Karpas-422 (cell line): ENCODE data around the gene FN3K. TPM values are rescaled to one million over a fixed set of nuclear protein-coding genes. Genes with fewer than 3 reads are reported as not detected.

ENCODE experiments used
- DNase-seq: peaks from one replicate; pipeline ENCODE4 v3.0.0-alpha.2; 2015
- H2AFZ ChIP-seq: fragments of 200-600 bp; sonication (generic); 2 replicates; pipeline ENCODE4 v1.6.1; 2014; ENCODE audit warnings: antibody characterized with exemption, low read length, mixed read lengths
- H3K27ac ChIP-seq: fragments of 200-600 bp; sonication (generic); 2 replicates; pipeline ENCODE4 v1.5.1; 2014; ENCODE audit warnings: mild to moderate bottlenecking, low read length, moderate library complexity
- H3K27me3 ChIP-seq: fragments of 200-600 bp; sonication (generic); 2 replicates; pipeline ENCODE4 v1.6.1; 2014; ENCODE audit warnings: low read length, mixed read lengths
- H3K36me3 ChIP-seq: fragments of 200-600 bp; sonication (generic); 2 replicates; pipeline ENCODE4 v1.6.1; 2014; ENCODE audit warnings: low read length, mixed read lengths; ENCODE audit not compliant: insufficient read depth
- H3K4me1 ChIP-seq: fragments of 200-600 bp; sonication (generic); 2 replicates; pipeline ENCODE4 v1.6.1; 2014; ENCODE audit warnings: mild to moderate bottlenecking, low read length, mixed read lengths
- H3K4me2 ChIP-seq: fragments of 200-600 bp; sonication (generic); 2 replicates; pipeline ENCODE4 v1.6.1; 2014; ENCODE audit warnings: low read length, low read depth, mild to moderate bottlenecking; ENCODE audit not compliant: poor library complexity, severe bottlenecking
- H3K4me3 ChIP-seq: fragments of 200-600 bp; sonication (generic); 2 replicates; pipeline ENCODE4 v1.5.1; 2014; ENCODE audit warnings: mild to moderate bottlenecking, antibody characterized with exemption, low read length, mixed read lengths
- H3K79me2 ChIP-seq: fragments of 200-600 bp; sonication (generic); 2 replicates; pipeline ENCODE4 v1.6.1; 2014; ENCODE audit warnings: mild to moderate bottlenecking, low read length, mixed read lengths
- H3K9ac ChIP-seq: fragments of 200-600 bp; sonication (generic); 2 replicates; pipeline ENCODE4 v1.6.0; 2014; ENCODE audit warnings: low read length
- H3K9me2 ChIP-seq: fragments of 200-600 bp; sonication (generic), shearing (Covaris generic); replicated peaks from 2 replicates; pipeline ENCODE4 v1.6.0; 2014; ENCODE audit warnings: mild to moderate bottlenecking, low read length, moderate library complexity; ENCODE audit not compliant: insufficient read depth
- H3K9me3 ChIP-seq: fragments of 300-700, 200-600 bp; sonication (generic); 2 replicates; pipeline ENCODE4 v1.6.1; 2014; ENCODE audit warnings: low read length, mixed read lengths
- H4K20me1 ChIP-seq: fragments of 200-600 bp; sonication (generic); 2 replicates; pipeline ENCODE4 v1.6.1; 2014; ENCODE audit warnings: mild to moderate bottlenecking, antibody characterized with exemption, low read length, low read depth; ENCODE audit not compliant: insufficient read depth
- total RNA-seq: library from RNA; depleted of rRNA; stranded (reverse); fragments of >200 nt; shearing (Covaris generic); gene quantifications from 2 replicates; pipeline ENCODE4 v1.2.3, GENCODE V29; 2014; ENCODE audit warnings: low replicate concordance

FN3K gene
- total RNA-seq, 1 experiment from 2014 or later, result not detected

- peak within 1 kb of the TSS; percentile 56 for H3K27ac ChIP-seq
These were observed 16.4 kb downstream of the FN3K start, which contains the start of gene TBCD for GRCh38 chr17:82751571-82752370. Gene TBCD, plus strand, starts transcription at chr17:82752065. Its CDS starts 129 bp downstream, at chr17:82752194.

DNA sequence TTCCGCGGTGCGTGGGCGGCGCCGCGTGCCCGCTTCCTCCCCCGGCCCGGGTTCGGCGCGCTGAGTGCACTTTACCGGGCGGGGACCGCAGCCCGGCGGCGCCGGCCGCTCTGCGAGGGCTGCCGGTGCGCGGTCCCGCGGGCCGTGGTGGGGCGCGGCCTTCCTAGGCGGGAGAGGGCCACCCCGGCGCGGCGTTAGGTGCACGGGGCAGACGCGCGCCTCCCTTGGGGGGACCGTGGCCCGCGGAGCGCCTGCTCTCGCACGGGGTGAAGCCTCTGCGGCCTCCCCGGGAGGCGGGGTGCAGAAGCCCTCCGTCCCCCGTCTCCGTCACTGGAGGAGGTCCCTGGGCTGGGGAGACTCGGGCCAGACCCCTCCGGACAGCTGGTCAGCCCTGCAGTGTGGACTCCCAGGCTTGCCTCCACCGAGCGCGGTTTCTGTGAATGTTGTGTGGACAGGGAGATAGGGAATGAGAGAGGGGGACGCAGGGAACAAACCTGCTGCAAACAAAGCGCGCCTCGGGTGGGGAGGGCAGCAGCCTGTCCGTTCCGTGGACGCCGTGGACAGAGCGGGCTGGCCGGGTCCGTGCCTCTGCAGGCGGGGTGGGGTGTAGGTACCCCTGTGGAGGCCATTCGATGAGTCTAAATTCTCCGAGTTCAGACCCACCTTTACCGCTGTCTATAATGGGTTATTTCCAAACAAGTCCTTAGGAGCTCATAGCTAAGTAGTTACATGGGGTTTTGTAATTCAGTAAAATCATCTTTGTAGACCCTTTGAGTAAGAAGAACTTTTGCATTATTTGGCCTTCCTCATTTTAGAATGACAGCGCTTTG lies 17.2 kb downstream of the FN3K start:
- Histone ChIP-seq H3K4me2 (peak overlapping the region; percentile 93), H3K27me3 (no peaks in the 10 kb centered on the region), H2AFZ (peak overlapping the region; percentile 96; the same call in 1 of the 2 replicates), H3K9ac (peak overlapping the region; percentile 96), H3K36me3 (peaks cover 4% of the 10 kb centered on the region; the same call in 1 of the 2 replicates), H3K27ac (peak overlapping the region; percentile 56; the same call in 1 of the 2 replicates), H3K79me2 (peaks cover 52% of the 10 kb centered on the region), H3K4me3 (peak overlapping the region; percentile 100), H3K9me2 (no peaks in the 10 kb centered on the region), H4K20me1 (peaks cover 5% of the 10 kb centered on the region; the same call in 1 of the 2 replicates), H3K4me1 (peaks cover 29% of the 10 kb centered on the region), H3K9me3 (no peaks in the 10 kb centered on the region)
- peak; percentile 64 for DNase-seq

More at GRCh38 chr17:82751571-82752370, 16.4 kb downstream of the FN3K start, which contains the start of gene TBCD:
- H3K9me2 ChIP-seq, result no peaks in the 10 kb centered on the region
- DNase-seq, result peak; percentile 95
- H3K79me2 ChIP-seq, result peaks cover 46% of the 10 kb centered on the region
- H3K36me3 ChIP-seq, result peaks cover 2% of the 10 kb centered on the region; the same call in 1 of the 2 replicates
- peak within 1 kb of the TSS; percentile 93 for H3K4me2 ChIP-seq
- H2AFZ ChIP-seq, result peak within 1 kb of the TSS; percentile 96; the same call in 1 of the 2 replicates
- H3K4me1 ChIP-seq, result peaks cover 29% of the 10 kb centered on the region
- no peaks in the 10 kb centered on the region for H3K27me3 ChIP-seq
- H3K9ac ChIP-seq, result peak within 1 kb of the TSS; percentile 96
- peaks cover 5% of the 10 kb centered on the region; the same call in 1 of the 2 replicates for H4K20me1 ChIP-seq
- H3K4me3 ChIP-seq, result peak within 1 kb of the TSS; percentile 100
- H3K9me3 ChIP-seq, result no peaks in the 10 kb centered on the region

DNA sequence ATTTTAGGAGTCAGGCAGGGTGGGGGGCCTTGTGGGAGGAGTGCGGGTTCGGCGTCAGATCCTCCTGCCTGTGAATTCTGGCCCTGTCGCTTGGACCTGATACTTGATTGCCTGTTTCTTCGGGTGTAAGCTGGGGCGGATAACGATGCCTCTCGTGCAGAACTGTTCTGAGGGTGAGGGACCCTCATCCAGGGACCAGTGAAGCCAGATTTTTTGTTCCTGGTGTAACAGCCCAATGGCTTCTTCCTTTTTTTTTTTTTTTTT lies 17.7 kb downstream of the FN3K start:
- Histone ChIP-seq H3K27ac (no peak overlapping the region), H3K79me2 (peaks cover 55% of the 10 kb centered on the region), H3K27me3 (no peaks in the 10 kb centered on the region), H3K4me1 (peaks cover 29% of the 10 kb centered on the region), H3K9me2 (no peaks in the 10 kb centered on the region), H3K9me3 (no peaks in the 10 kb centered on the region), H2AFZ (no peak overlapping the region), H3K36me3 (peaks cover 4% of the 10 kb centered on the region; the same call in 1 of the 2 replicates), H3K4me2 (peak overlapping the region; percentile 93), H4K20me1 (peaks cover 5% of the 10 kb centered on the region; the same call in 1 of the 2 replicates), H3K9ac (peak overlapping the region; percentile 96), H3K4me3 (peak overlapping the region; percentile 100)
- no peak for DNase-seq

- Histone ChIP-seq H2AFZ (no peak overlapping the region), H3K27ac (peak overlapping the region; percentile 33; the same call in 1 of the 2 replicates)
- DNase-seq, result peak; percentile 73
These were observed 19.1 kb downstream of the FN3K start for GRCh38 chr17:82754297-82755208.

DNA sequence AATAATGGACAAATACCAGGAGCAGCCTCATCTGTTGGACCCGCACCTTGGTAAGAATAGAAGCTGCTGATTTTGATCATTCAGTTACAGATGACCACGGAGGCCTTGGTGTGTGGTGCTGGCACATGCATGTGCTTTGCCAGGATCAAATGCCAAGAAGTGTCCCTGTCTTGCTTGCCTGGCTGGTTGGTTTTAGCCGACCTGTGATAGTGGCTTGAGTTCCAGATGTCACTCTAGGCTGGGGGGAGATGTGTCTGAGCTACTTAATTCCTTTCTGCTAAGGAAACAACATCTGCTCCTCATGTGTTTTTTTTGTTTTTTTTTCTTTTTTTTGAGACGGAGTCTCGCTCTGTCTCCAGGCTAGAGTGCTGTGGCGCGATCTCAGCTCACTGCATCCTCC lies 20.8 kb downstream of the FN3K start:
- peaks cover 5% of the 10 kb centered on the region; the same call in 1 of the 2 replicates for H4K20me1 ChIP-seq
- H3K36me3 ChIP-seq, result peaks cover 6% of the 10 kb centered on the region; the same call in 1 of the 2 replicates
- H3K27ac ChIP-seq, result no peak overlapping the region
- no peak overlapping the region for H2AFZ ChIP-seq
- no peak overlapping the region for H3K4me2 ChIP-seq
- H3K4me3 ChIP-seq, result no peak overlapping the region
- no peaks in the 10 kb centered on the region for H3K9me2 ChIP-seq
- peaks cover 29% of the 10 kb centered on the region for H3K4me1 ChIP-seq
- H3K9ac ChIP-seq, result no peak overlapping the region
- no peaks in the 10 kb centered on the region for H3K27me3 ChIP-seq
- no peaks in the 10 kb centered on the region for H3K9me3 ChIP-seq
- H3K79me2 ChIP-seq, result peaks cover 73% of the 10 kb centered on the region
- DNase-seq, result no peak

More at GRCh38 chr17:82754297-82755208, 19.1 kb downstream of the FN3K start:
- peak overlapping the region; percentile 100; the same call in 1 of the 2 replicates for H3K4me3 ChIP-seq
- H3K27me3 ChIP-seq, result no peaks in the 10 kb centered on the region
- no peaks in the 10 kb centered on the region for H3K9me2 ChIP-seq
- peak overlapping the region; percentile 42 for H3K9ac ChIP-seq
- peaks cover 4% of the 10 kb centered on the region; the same call in 1 of the 2 replicates for H3K36me3 ChIP-seq
- H3K4me2 ChIP-seq, result peak overlapping the region; percentile 93
- peaks cover 63% of the 10 kb centered on the region for H3K79me2 ChIP-seq
- H3K4me1 ChIP-seq, result peaks cover 29% of the 10 kb centered on the region
- H4K20me1 ChIP-seq, result peaks cover 5% of the 10 kb centered on the region; the same call in 1 of the 2 replicates
- no peaks in the 10 kb centered on the region for H3K9me3 ChIP-seq

GRCh38 chr17:82765371-82765770 lies 30.0 kb downstream of the FN3K start:
- Histone ChIP-seq H4K20me1 (no peaks in the 10 kb centered on the region), H3K9me2 (no peaks in the 10 kb centered on the region), H3K36me3 (peaks cover 35% of the 10 kb centered on the region), H3K9ac (no peak overlapping the region), H3K4me3 (no peak overlapping the region), H3K4me1 (no peaks in the 10 kb centered on the region), H3K9me3 (no peaks in the 10 kb centered on the region), H3K27ac (no peak overlapping the region), H3K4me2 (no peak overlapping the region), H2AFZ (no peak overlapping the region), H3K27me3 (no peaks in the 10 kb centered on the region), H3K79me2 (peaks cover 8% of the 10 kb centered on the region)
- DNase-seq, result no peak

DNA sequence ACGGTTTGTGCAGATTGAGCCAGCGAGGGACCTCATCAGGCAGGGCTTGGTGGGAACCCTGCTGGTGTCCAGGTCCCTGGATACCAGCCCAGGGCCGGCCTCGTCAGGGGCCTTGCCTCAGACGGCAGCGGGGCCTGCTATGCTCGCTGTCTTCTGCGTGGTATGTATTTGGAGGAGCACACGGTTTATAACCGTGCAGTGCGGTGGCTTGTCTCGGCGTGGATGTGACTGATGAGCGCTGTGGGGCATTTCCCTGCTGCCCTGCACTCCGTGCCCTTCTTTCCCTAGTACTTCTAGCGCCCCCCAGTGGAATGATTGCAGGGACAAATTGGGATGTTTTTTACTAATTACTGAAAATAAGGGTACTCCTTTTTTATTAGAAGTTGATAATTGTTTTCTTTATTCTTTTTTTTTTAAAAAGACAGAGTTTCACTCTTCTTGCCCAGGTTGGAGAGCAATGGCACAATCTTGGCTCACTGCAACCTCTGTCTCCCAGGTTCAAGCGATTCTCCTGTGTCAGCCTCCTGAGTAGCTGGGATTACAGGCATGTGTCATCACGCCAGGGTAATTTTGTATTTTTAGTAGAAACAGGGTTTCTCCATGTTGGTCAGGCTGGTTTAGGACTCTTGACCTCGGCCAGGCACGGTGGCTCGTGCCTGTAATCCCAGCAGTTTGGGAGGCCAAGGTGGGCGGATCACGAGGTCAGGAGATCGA lies 31.8 kb downstream of the FN3K start:
- Histone ChIP-seq H3K9ac (no peak overlapping the region), H4K20me1 (no peaks in the 10 kb centered on the region)

More for the DNA sequence above, 31.8 kb downstream of the FN3K start:
- H2AFZ ChIP-seq, result no peak overlapping the region
- H3K4me2 ChIP-seq, result no peak overlapping the region
- H3K79me2 ChIP-seq, result no peaks in the 10 kb centered on the region; the same call in 1 of the 2 replicates
- H3K27ac ChIP-seq, result no peak overlapping the region
- peak; percentile 82 for DNase-seq
- H3K9me2 ChIP-seq, result no peaks in the 10 kb centered on the region
- H3K4me3 ChIP-seq, result no peak overlapping the region
- H3K9me3 ChIP-seq, result no peaks in the 10 kb centered on the region
- no peaks in the 10 kb centered on the region for H3K4me1 ChIP-seq
- no peaks in the 10 kb centered on the region for H3K27me3 ChIP-seq
- H3K36me3 ChIP-seq, result peaks cover 38% of the 10 kb centered on the region
